ENCODE data around the gene GSKIP.

The GSKIP gene

DNA sequence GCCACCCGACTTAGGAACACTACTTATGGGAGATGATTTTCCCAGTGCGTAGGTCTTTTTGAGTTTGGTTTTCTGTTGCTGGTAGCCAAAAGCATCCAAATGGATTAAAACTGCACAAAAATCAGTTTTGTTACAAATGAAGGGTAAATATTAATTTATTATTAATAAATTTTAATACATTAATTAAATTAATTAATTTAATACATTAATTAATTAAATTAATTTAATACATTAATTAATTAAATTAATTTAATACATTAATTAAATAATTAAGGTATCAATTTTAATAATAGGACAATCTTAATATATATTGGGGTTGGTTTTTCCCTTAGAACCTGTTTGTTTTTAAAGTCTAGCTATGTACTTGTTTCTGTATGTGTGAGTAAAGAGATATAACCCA lies 52.2 kb downstream of the GSKIP start:
- no peak for DNase-seq (ENCODE audit: low spot score)
- no peak for TF ChIP-seq CTCF (IDR thresholded peaks at IDR 0.05; ENCODE audit: extremely low read depth, missing control alignments)

GRCh38 chr14:96416292-96416691 lies 53.0 kb downstream of the GSKIP start:
- DNase-seq (ENCODE audit: low spot score): no peak
- no peak for TF ChIP-seq CTCF (IDR thresholded peaks at IDR 0.05; ENCODE audit: extremely low read depth, missing control alignments)

DNA sequence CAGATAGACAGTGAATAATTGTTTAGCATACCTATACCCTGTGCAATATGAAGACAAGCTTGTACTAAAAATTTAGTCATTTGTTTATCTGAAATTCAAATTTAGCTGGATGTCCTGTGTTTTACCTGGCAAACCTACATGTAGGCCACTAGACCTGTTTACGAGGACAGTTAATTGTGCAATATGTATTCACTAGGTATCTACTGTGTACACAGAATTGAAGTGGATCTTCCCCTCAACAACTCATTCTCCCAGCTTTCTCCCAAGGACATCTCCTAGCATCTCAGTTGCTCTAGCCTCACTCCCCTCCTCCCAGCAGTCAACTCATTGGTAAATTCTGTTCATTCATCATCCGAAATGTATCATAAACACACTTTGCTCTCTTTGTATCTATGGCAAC lies 53.9 kb downstream of the GSKIP start:
- no peak for TF ChIP-seq CTCF (IDR thresholded peaks at IDR 0.05; ENCODE audit: extremely low read depth, missing control alignments)

DNA sequence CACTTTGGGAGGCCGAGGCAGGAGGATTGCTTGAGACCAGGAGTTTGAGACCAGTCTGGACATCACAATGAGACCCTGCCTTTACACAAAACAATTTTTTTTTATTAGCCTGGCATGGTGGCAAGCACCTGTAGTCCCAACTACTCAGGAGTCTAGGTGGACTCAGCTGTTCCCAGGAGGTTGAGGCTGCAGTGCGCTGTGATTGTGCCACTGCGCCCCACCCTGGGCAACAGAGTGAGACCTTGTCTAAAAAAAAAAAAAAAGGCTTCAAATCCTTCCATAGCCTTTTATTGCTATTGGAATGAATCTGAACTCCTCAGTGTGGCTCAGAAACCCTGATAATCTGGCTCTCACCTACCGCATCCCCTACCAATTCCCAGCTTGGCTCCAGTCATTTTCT lies 54.7 kb downstream of the GSKIP start:
- TF ChIP-seq CTCF (IDR thresholded peaks at IDR 0.05; ENCODE audit: extremely low read depth, missing control alignments): no peak
- DNase-seq (ENCODE audit: low spot score): no peak

More for the DNA sequence above, 53.9 kb downstream of the GSKIP start:
- no peak for DNase-seq (ENCODE audit: low spot score)

- no peak for DNase-seq (ENCODE audit: low spot score)
- no peak for TF ChIP-seq CTCF (IDR thresholded peaks at IDR 0.05; ENCODE audit: extremely low read depth, missing control alignments)
Observed at GRCh38 chr14:96421236-96421635, 57.9 kb downstream of the GSKIP start.

- no peak for TF ChIP-seq CTCF (IDR thresholded peaks at IDR 0.05; ENCODE audit: extremely low read depth, missing control alignments)
- DNase-seq (ENCODE audit: low spot score): no peak
Observed at GRCh38 chr14:96422992-96423391, 59.7 kb downstream of the GSKIP start.

DNA sequence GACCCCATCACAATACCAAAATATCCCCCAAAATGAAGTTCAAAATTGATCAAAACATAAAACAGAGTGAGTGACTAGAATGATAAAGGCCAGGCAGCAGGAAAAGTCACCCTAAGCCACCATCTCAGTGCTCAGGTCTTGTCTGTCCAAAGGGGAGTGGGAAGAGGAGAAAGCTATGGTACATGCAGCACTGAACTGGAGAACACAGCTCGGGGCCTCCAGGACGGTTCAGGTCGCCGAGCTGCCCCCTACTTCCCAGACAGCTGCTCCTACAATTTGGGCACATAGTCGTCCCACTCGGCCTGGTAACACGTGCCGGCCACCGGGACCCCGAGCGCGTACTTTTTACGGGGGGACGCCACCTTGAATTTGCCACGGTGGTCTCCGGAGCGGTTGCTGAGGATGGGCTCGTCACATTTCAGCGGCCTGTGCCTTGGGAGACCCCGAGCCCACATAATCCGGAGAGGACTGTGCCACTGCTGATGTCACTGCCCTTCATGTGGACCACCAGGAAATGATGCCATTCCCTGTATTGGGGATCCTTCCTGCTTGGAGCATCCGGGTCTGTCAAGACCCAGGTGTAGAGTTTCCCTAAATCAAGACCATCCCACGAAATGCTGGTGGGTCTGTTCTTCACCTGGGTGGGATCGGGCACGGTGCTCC lies 60.3 kb downstream of the GSKIP start:
- DNase-seq (ENCODE audit: low spot score): no peak
- no peak for TF ChIP-seq CTCF (IDR thresholded peaks at IDR 0.05; ENCODE audit: extremely low read depth, missing control alignments)
